Measurements from ENCODE around the gene ZGRF1.
"Not testable (repeated sequence)": the region's sequence is repeated elsewhere in the genome, so short reads cannot be mapped to it uniquely, and the experiment has no call there.

ZGRF1 gene

DNA sequence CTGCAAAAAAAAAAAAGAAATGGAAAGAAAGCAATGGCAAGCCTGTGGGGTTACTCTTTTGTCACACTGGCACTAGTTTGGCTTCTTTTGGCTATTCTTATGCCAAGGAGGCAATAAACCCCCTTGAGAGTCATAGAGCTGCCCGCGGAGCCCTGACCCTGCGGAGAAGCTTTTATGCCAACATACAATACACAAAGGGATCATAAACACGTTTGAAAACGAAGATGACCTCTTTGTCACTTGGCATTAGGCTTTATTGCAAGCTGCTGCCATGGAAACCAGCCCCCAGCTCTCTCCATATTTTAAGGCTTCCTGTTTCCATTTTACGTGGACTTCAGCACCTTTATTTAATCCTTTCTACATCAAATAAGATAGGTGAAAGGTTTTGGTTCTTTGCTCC lies 128.4 kb downstream of the ZGRF1 start:
- no peaks in the 10 kb centered on the region for H3K9me3 ChIP-seq (ENCODE audit: control insufficient read depth, low read length)
- 0% methylated on average over 2 to 5 of the region's 6 CpGs for WGBS, 2 experiments (ENCODE audit: insufficient coverage in 2 of 2)
- no peaks in the 10 kb centered on the region for H3K36me3 ChIP-seq (ENCODE audit: control insufficient read depth, insufficient read depth, low read length)
- H3K27ac ChIP-seq (ENCODE audit: low read depth, low read length, severe bottlenecking): no peak overlapping the region
- H3K4me3 ChIP-seq (ENCODE audit: extremely low read depth, insufficient read depth, low read length, poor library complexity, severe bottlenecking): no peak overlapping the region
- H3K4me1 ChIP-seq (ENCODE audit: control insufficient read depth, insufficient read depth, low read length, poor library complexity, severe bottlenecking): peaks cover 14% of the 10 kb centered on the region

DNA sequence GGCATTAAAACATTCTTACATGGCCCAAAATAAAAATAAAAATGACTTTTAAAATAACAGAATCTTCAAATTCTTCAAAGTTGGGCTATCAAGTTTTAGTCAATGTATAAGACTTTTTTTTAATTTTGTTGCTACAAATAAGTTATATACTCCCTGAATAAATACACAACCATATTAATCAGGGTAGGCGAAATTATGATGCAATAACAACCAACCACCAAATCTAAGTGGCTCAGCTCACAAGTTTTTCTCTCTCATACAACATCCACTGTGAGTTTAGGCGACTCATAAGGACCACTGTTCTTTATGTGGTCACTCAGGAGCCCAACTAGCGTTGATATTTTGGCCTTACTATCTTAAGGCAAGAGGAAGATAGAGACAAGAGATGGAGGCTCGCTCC lies 131.9 kb downstream of the ZGRF1 start:
- Histone ChIP-seq H3K36me3 (ENCODE audit: control insufficient read depth, insufficient read depth, low read length) (no peaks in the 10 kb centered on the region), H3K27ac (ENCODE audit: low read depth, low read length, severe bottlenecking) (no peak overlapping the region), H3K4me3 (ENCODE audit: extremely low read depth, insufficient read depth, low read length, poor library complexity, severe bottlenecking) (no peak overlapping the region), H3K4me1 (ENCODE audit: control insufficient read depth, insufficient read depth, low read length, poor library complexity, severe bottlenecking) (peaks cover 4% of the 10 kb centered on the region), H3K9me3 (ENCODE audit: control insufficient read depth, low read length) (no peaks in the 10 kb centered on the region)
- WGBS, 2 experiments (ENCODE audit: insufficient coverage in 2 of 2): 79 to 100% methylated on average over 2 to 3 of the region's 4 CpGs

DNA sequence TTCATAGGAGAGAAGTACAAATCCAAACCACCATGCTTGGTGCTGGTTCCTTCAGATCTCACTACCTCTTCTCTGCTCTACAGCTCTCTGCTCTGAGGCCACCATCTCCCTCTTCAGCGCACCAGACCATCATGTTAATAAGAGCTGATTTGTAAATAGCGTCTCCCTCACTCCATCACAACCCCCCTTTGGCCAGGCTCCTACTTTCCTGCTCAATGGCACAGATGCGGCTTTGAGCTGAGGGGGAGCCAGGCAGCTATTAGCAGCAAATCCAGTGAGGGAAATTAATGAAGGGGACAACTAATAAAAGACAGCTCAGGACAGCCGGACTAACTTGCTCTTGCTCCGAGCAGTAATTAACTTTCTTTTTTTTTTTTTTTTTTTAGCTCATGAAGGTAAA lies 133.8 kb downstream of the ZGRF1 start:
- H3K4me3 ChIP-seq (ENCODE audit: extremely low read depth, insufficient read depth, low read length, poor library complexity, severe bottlenecking): no peak overlapping the region
- H3K9me3 ChIP-seq (ENCODE audit: control insufficient read depth, low read length): no peaks in the 10 kb centered on the region
- H3K36me3 ChIP-seq (ENCODE audit: control insufficient read depth, insufficient read depth, low read length): no peaks in the 10 kb centered on the region
- no peak overlapping the region for H3K27ac ChIP-seq (ENCODE audit: low read depth, low read length, severe bottlenecking)
- WGBS, 2 experiments (ENCODE audit: insufficient coverage in 2 of 2): 90% methylated on average over 2 of the region's 5 CpGs; no CpG with 5 or more reads in 1 of the 2 experiments
- no peaks in the 10 kb centered on the region for H3K4me1 ChIP-seq (ENCODE audit: control insufficient read depth, insufficient read depth, low read length, poor library complexity, severe bottlenecking)

DNA sequence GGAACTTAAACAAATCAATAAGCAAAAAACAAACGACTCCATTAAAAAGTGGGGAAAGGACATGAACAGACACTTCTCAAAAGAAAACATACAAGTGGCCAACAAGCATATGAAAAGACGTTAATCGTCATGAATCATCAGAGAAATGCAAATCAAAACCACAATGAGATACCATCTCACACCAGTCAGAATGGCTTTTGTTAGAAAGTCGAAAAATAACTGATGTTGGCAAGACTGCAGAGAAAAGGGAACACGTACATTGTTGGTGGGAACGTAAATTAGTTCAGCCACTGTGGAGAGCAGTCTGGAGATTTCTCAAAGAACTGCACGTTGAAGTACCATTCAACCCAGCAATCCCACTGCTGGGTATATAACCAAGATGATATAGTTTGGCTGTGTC lies 144.4 kb downstream of the ZGRF1 start:
- no peak overlapping the region for H3K27ac ChIP-seq (ENCODE audit: low read depth, low read length, severe bottlenecking)
- 89 to 100% methylated on average over 3 to 6 of the region's 7 CpGs for whole genome bisulfite sequencing, 2 experiments (ENCODE audit: insufficient coverage in 2 of 2)
- H3K9me3 ChIP-seq (ENCODE audit: control insufficient read depth, low read length): peaks cover 10% of the 10 kb centered on the region

DNA sequence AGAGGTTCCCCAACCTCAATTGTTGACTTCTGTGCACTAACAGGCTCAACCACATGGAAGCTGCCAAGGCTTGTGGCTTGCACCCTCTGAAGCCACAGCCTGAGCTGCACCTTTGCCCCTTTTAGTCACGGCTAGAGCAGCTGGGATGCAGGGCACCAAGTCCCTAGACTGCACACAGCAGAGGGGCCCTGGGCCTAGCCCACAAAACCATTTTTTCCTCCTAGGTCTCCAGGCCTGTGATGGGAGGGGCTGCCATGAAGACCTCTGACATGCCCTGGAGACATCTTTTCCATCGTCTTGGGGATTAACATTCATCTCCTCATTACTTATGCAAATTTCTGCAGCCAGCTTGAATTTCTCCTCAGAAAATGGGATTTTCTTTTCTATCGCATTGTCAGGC lies 145.9 kb downstream of the ZGRF1 start:
- 72 to 97% methylated on average over 3 of the region's 3 CpGs for WGBS, 2 experiments (ENCODE audit: insufficient coverage in 2 of 2)
- H3K36me3 ChIP-seq (ENCODE audit: control insufficient read depth, insufficient read depth, low read length); H3K27ac ChIP-seq (ENCODE audit: low read depth, low read length, severe bottlenecking); H3K4me1 ChIP-seq (ENCODE audit: control insufficient read depth, insufficient read depth, low read length, poor library complexity, severe bottlenecking); H3K4me3 ChIP-seq (ENCODE audit: extremely low read depth, insufficient read depth, low read length, poor library complexity, severe bottlenecking); H3K9me3 ChIP-seq (ENCODE audit: control insufficient read depth, low read length): not testable (repeated sequence)

More for the DNA sequence above, 144.4 kb downstream of the ZGRF1 start:
- H3K4me3 ChIP-seq (ENCODE audit: extremely low read depth, insufficient read depth, low read length, poor library complexity, severe bottlenecking): no peak overlapping the region
- no peaks in the 10 kb centered on the region for H3K4me1 ChIP-seq (ENCODE audit: control insufficient read depth, insufficient read depth, low read length, poor library complexity, severe bottlenecking)
- H3K36me3 ChIP-seq (ENCODE audit: control insufficient read depth, insufficient read depth, low read length): no peaks in the 10 kb centered on the region

All from mesodermal cell (in vitro differentiated cells).